Measurements from ENCODE around the gene ADISSP.

- TF ChIP-seq, protein P1, sequence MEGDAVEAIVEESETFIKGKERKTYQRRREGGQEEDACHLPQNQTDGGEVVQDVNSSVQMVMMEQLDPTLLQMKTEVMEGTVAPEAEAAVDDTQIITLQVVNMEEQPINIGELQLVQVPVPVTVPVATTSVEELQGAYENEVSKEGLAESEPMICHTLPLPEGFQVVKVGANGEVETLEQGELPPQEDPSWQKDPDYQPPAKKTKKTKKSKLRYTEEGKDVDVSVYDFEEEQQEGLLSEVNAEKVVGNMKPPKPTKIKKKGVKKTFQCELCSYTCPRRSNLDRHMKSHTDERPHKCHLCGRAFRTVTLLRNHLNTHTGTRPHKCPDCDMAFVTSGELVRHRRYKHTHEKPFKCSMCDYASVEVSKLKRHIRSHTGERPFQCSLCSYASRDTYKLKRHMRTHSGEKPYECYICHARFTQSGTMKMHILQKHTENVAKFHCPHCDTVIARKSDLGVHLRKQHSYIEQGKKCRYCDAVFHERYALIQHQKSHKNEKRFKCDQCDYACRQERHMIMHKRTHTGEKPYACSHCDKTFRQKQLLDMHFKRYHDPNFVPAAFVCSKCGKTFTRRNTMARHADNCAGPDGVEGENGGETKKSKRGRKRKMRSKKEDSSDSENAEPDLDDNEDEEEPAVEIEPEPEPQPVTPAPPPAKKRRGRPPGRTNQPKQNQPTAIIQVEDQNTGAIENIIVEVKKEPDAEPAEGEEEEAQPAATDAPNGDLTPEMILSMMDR (IDR thresholded peaks at IDR 0.05), result no peak
- no peak for TF ChIP-seq POLR2A (IDR thresholded peaks at IDR 0.05)
These were observed 40.0 kb downstream of the ADISSP start for GRCh38 chr20:3727401-3728021.

All from heart left ventricle (tissue), 13 donors.